AG08396 (cell line): ENCODE data around the gene CSMD2.
"Not testable (repeated sequence)": the region's sequence is repeated elsewhere in the genome, so short reads cannot be mapped to it uniquely, and the experiment has no call there.

ENCODE experiments used
- DNase-seq: peaks from one replicate; pipeline ENCODE4 v3.0.0; 2012; ENCODE audit warnings: low spot score, mixed read lengths

Gene CSMD2

GRCh38 chr1:34164771-34165391, at the start of gene CSMD2:
TSS of gene CSMD2 (minus strand) at chr1:34165230. CDS start at chr1:34165097, 133 bp downstream.
- peak; percentile 78 for DNase-seq

GRCh38 chr1:34213956-34214355, 48.9 kb upstream of the CSMD2 start:
- DNase-seq: no peak

GRCh38 chr1:34212673-34213072, 47.6 kb upstream of the CSMD2 start:
- no peak for DNase-seq

- DNase-seq: peak; percentile 58
These were observed 34.9 kb upstream of the CSMD2 start for GRCh38 chr1:34199927-34200326.

GRCh38 chr1:34192621-34193020, 27.6 kb upstream of the CSMD2 start:
- no peak for DNase-seq

GRCh38 chr1:34190692-34191091, 25.7 kb upstream of the CSMD2 start:
- DNase-seq: no peak

- no peak for DNase-seq
These were observed 24.0 kb upstream of the CSMD2 start for GRCh38 chr1:34188985-34189384.

GRCh38 chr1:34188418-34188817, 23.4 kb upstream of the CSMD2 start:
- DNase-seq: no peak

GRCh38 chr1:34186741-34187494, 21.9 kb upstream of the CSMD2 start:
- DNase-seq: no peak

GRCh38 chr1:34183381-34183780, 18.4 kb upstream of the CSMD2 start:
- DNase-seq: not testable (repeated sequence)

- DNase-seq: peak; percentile 35
These were observed 13.0 kb upstream of the CSMD2 start for GRCh38 chr1:34178072-34178471.

GRCh38 chr1:34176830-34177603, 12.0 kb upstream of the CSMD2 start, which contains the start of gene C1orf94:
TSS of gene C1orf94 (plus strand) at chr1:34176907. CDS start at chr1:34177790, 883 bp downstream.
- peak; percentile 52 for DNase-seq

GRCh38 chr1:34175744-34176143, 10.7 kb upstream of the CSMD2 start:
- DNase-seq: no peak

- DNase-seq: no peak
These were observed 2.4 kb upstream of the CSMD2 start for GRCh38 chr1:34167389-34167788.

- DNase-seq: peak; percentile 49
These were observed 1.8 kb upstream of the CSMD2 start for GRCh38 chr1:34166625-34167361.

- DNase-seq: no peak
These were observed 1.2 kb upstream of the CSMD2 start for GRCh38 chr1:34166191-34166624.

- DNase-seq: no peak
These were observed 442 bp upstream of the CSMD2 start for GRCh38 chr1:34165422-34165921.

- peak; percentile 49 for DNase-seq
These were observed 968 bp downstream of the CSMD2 start for GRCh38 chr1:34163792-34164731.

- peak; percentile 94 for DNase-seq
These were observed 1.9 kb downstream of the CSMD2 start for GRCh38 chr1:34162852-34163766.

- no peak for DNase-seq
These were observed 8.3 kb downstream of the CSMD2 start for GRCh38 chr1:34156739-34157138.
